ENCODE results near the gene NBDY. TPM values are rescaled to one million over a fixed set of nuclear protein-coding genes. Genes with fewer than 3 reads are reported as not detected.

The NBDY gene
- total RNA-seq, 2 donors from 2014 or later = 26.2 to 28.8 TPM

GRCh38 chrX:56761167-56761566 is 32.1 kb downstream of the NBDY start:
- no peaks in the 10 kb centered on the region for H3K36me3 ChIP-seq
- no peaks in the 10 kb centered on the region for H3K27me3 ChIP-seq (replicated peaks; ENCODE audit: insufficient read depth)
- no peak overlapping the region for H3K4me3 ChIP-seq
- no peak for DNase-seq (ENCODE audit: low spot score)
- 73% methylated on average over 5 of the region's 5 CpGs for WGBS
- no peaks in the 10 kb centered on the region for H3K9me3 ChIP-seq
- intact Hi-C loops (cut with DNase I) = no loop called here
- TF ChIP-seq CTCF (IDR thresholded peaks at IDR 0.05) = no peak
- no peak for TF ChIP-seq POLR2AphosphoS5 (IDR thresholded peaks at IDR 0.05)
- no peak for TF ChIP-seq POLR2A (IDR thresholded peaks at IDR 0.05)
- H3K27ac ChIP-seq = no peak overlapping the region
- no peaks in the 10 kb centered on the region for H3K4me1 ChIP-seq (replicated peaks)

GRCh38 chrX:56762220-56762619 is 33.2 kb downstream of the NBDY start:
- intact Hi-C loops (cut with DNase I) = no loop called here
- H3K4me3 ChIP-seq = no peak overlapping the region
- no peaks in the 10 kb centered on the region for H3K27me3 ChIP-seq (replicated peaks; ENCODE audit: insufficient read depth)
- H3K36me3 ChIP-seq = no peaks in the 10 kb centered on the region
- no peaks in the 10 kb centered on the region for H3K4me1 ChIP-seq (replicated peaks)
- DNase-seq (ENCODE audit: low spot score) = no peak
- no peaks in the 10 kb centered on the region for H3K9me3 ChIP-seq
- H3K27ac ChIP-seq = no peak overlapping the region
- TF ChIP-seq POLR2A (IDR thresholded peaks at IDR 0.05) (no peak), CTCF (IDR thresholded peaks at IDR 0.05) (no peak), POLR2AphosphoS5 (IDR thresholded peaks at IDR 0.05) (no peak)
- 73% methylated on average over 3 of the region's 3 CpGs for WGBS

- Histone ChIP-seq H3K4me3 (no peak overlapping the region), H3K9me3 (no peaks in the 10 kb centered on the region), H3K27me3 (replicated peaks; ENCODE audit: insufficient read depth) (no peaks in the 10 kb centered on the region), H3K27ac (no peak overlapping the region), H3K36me3 (no peaks in the 10 kb centered on the region), H3K4me1 (replicated peaks) (no peaks in the 10 kb centered on the region)
- no peak for DNase-seq (ENCODE audit: low spot score)
- TF ChIP-seq POLR2A (IDR thresholded peaks at IDR 0.05) = no peak
- TF ChIP-seq POLR2AphosphoS5 (IDR thresholded peaks at IDR 0.05) = no peak
- TF ChIP-seq CTCF (IDR thresholded peaks at IDR 0.05) = no peak
- WGBS = 86% methylated on average over 6 of the region's 6 CpGs
- intact Hi-C loops (cut with DNase I) = no loop called here
Measured at GRCh38 chrX:56762707-56763555, 33.9 kb downstream of the NBDY start.

- no peak for DNase-seq (ENCODE audit: low spot score)
- intact Hi-C loops (cut with DNase I) = no loop called here
- no peaks in the 10 kb centered on the region for H3K27me3 ChIP-seq (replicated peaks; ENCODE audit: insufficient read depth)
- WGBS = 77% methylated on average over 11 of the region's 11 CpGs
- H3K9me3 ChIP-seq = no peaks in the 10 kb centered on the region
- no peak overlapping the region for H3K27ac ChIP-seq
- no peaks in the 10 kb centered on the region for H3K36me3 ChIP-seq
- TF ChIP-seq POLR2A (IDR thresholded peaks at IDR 0.05) (no peak), POLR2AphosphoS5 (IDR thresholded peaks at IDR 0.05) (no peak), CTCF (IDR thresholded peaks at IDR 0.05) (no peak)
- no peaks in the 10 kb centered on the region for H3K4me1 ChIP-seq (replicated peaks)
- H3K4me3 ChIP-seq = no peak overlapping the region
Measured at GRCh38 chrX:56763556-56764152, 34.6 kb downstream of the NBDY start.

All from prostate gland (tissue), 2 donors.